Measurements from ENCODE around the gene ADCK1. TPM values are rescaled to one million over a fixed set of nuclear protein-coding genes. Genes with fewer than 3 reads are reported as not detected.
"Not testable (repeated sequence)": the region's sequence is repeated elsewhere in the genome, so short reads cannot be mapped to it uniquely, and the experiment has no call there.

ADCK1 gene
- total and polyA plus RNA-seq, 2 of the 13 experiments (the other 11 are each of a cell fraction or from before 2014, with no cell fraction given) = 3.9 to 6.3 TPM

DNA sequence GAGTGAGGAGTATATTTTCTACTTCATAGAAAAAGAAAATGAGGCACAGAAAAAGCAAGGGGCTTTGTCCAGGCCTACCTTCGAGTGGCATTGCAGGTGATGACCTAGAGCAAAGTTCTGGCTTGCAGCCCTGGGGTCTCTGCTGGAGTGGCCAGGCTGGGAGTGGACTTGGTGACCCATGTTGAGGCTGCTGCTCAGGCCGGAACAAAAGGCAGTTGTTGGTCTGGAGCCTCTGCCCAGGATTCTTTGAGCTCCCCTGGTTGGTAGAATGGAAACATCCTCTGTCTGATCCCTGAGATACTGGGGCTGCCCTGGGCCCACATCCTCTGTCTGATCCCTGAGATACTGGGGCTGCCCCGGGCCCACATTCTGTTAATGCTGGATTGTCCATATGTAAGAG is 86.1 kb downstream of the ADCK1 start (continued):
- TF ChIP-seq POGZ (CRISPR knock-in tag; IDR thresholded peaks at IDR 0.05) = no peak
- no peak for TF ChIP-seq NCOA1 (CRISPR knock-in tag; IDR thresholded peaks at IDR 0.05)
- TF ChIP-seq SOX6 (IDR thresholded peaks at IDR 0.05) = no peak
- no peak for TF ChIP-seq SOX6 (CRISPR knock-in tag; IDR thresholded peaks at IDR 0.05)

DNA sequence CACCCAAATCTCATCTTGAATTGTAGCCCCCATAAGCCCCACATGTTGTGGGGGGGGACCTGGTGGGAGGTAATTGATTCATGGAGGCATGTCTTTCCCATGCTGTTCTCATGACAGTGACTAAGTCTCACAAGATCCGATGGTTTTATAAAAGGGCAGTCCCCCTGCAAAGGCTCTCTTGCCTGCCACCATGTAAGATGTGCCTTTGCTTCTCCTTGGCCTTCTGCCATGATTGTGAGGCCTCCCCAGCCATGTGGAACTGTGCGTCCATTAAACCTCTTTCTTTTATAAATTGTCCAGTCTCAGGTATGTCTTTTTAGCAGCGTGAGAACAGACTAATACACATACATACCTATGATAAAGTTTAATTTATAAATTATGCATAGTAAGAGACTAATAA is 89.0 kb downstream of the ADCK1 start:
- H3K4me2 ChIP-seq (ENCODE audit: low read depth, low read length); ATAC-seq; H3K27me3 ChIP-seq (ENCODE audit: control insufficient read depth in 1 of 2, insufficient read depth in 2 of 2, low read length in 2 of 2); H3K79me2 ChIP-seq (ENCODE audit: insufficient read depth, low read length); H2AFZ ChIP-seq (ENCODE audit: low read length); H4K20me1 ChIP-seq (ENCODE audit: insufficient read depth, low read length); H3K9ac ChIP-seq (ENCODE audit: insufficient read depth, low read depth, low read length); in situ Hi-C loops (cut with HindIII; ENCODE audit: extremely low pct_ligation_motif_present, low pct_unique_long_range_greater_than_20kb); CTCF ChIA-PET (ENCODE audit: low intra/inter-chr PET ratio, low total read pairs); H3K36me3 ChIP-seq (replicated peaks in 1 of 2; ENCODE audit: control insufficient read depth in 1 of 2, insufficient read depth in 2 of 2, low read length in 2 of 2); POLR2A ChIA-PET; BruUV-seq (replicated peaks); FAIRE-seq; H3K4me3 ChIP-seq (replicated peaks in 1 of 3; ENCODE audit: insufficient read depth in 1 of 3, low read depth in 2 of 3, low read length in 3 of 3); H3K9me3 ChIP-seq (ENCODE audit: low read length); DNase-seq (ENCODE audit: low spot score); H3K27ac ChIP-seq (ENCODE audit: extremely low read length, insufficient read depth, low read length); intact Hi-C loops (cut with micrococcal nuclease; ENCODE audit: unreplicated experiment); H3K4me1 ChIP-seq (ENCODE audit: insufficient read depth, low read length): not testable (repeated sequence)
- 96% methylated on average over 3 of the region's 3 CpGs for WGBS (ENCODE audit: low lambda C conversion rate)

DNA sequence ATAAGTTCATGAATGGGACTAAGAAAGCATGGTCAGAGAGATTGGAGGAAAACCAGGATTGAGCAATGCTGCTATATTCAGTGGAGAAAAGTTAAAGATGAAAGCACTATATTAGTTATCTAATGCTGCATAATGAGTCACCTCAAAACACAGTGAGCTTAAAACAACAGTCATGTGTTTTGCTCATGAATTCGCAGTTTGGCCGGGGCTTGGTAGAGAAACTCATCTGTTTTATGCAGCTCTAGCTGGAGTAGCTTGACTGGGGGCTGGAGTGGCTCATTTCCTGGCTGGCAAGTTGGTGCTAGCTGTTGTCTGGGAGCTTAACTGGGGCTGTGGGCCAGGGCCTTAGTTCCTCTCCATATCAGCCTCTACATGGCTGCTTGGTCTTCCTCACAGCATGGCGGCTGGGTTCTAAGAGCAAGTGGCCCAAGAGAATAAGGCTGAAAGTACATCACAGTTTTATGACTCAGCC is 90.1 kb downstream of the ADCK1 start:
- no peak for FAIRE-seq
- DNase-seq (ENCODE audit: low spot score) = no peak
- BruUV-seq (replicated peaks) = no TSS peak
- Histone ChIP-seq H3K9me3 (ENCODE audit: low read length) (no peaks in the 10 kb centered on the region), H4K20me1 (ENCODE audit: insufficient read depth, low read length) (no peaks in the 10 kb centered on the region), H3K79me2 (ENCODE audit: insufficient read depth, low read length) (no peaks in the 10 kb centered on the region), H3K27me3 (ENCODE audit: control insufficient read depth in 1 of 2, insufficient read depth in 2 of 2, low read length in 2 of 2) (no peaks in the 10 kb centered on the region), H3K4me2 (ENCODE audit: low read depth, low read length) (no peak overlapping the region), H3K4me3 (replicated peaks in 1 of 3; ENCODE audit: insufficient read depth in 1 of 3, low read depth in 2 of 3, low read length in 3 of 3) (no peak overlapping the region), H3K4me1 (ENCODE audit: insufficient read depth, low read length) (peaks cover 6% of the 10 kb centered on the region; the same call in 1 of the 2 replicates), H3K9ac (ENCODE audit: insufficient read depth, low read depth, low read length) (no peak overlapping the region), H3K36me3 (replicated peaks in 1 of 2; ENCODE audit: control insufficient read depth in 1 of 2, insufficient read depth in 2 of 2, low read length in 2 of 2) (no peaks in the 10 kb centered on the region), H2AFZ (ENCODE audit: low read length) (no peak overlapping the region), H3K27ac (ENCODE audit: extremely low read length, insufficient read depth, low read length) (no peak overlapping the region)
- ATAC-seq = no peak
- in situ Hi-C loops (cut with HindIII; ENCODE audit: extremely low pct_ligation_motif_present, low pct_unique_long_range_greater_than_20kb) = no loop called here
- POLR2A ChIA-PET = no interaction called here
- CTCF ChIA-PET (ENCODE audit: low intra/inter-chr PET ratio, low total read pairs) = no interaction called here
- WGBS (ENCODE audit: low lambda C conversion rate) = 88% methylated on average over 1 of the region's 3 CpGs
- intact Hi-C loops (cut with micrococcal nuclease; ENCODE audit: unreplicated experiment) = no loop called here
- no peak for TF ChIP-seq THYN1 (CRISPR knock-in tag; IDR thresholded peaks at IDR 0.05; ENCODE audit: borderline replicate concordance, low read depth)
- TF ChIP-seq ZFP36L2 (CRISPR knock-in tag; IDR thresholded peaks at IDR 0.05) = no peak
- TF ChIP-seq, protein P1, sequence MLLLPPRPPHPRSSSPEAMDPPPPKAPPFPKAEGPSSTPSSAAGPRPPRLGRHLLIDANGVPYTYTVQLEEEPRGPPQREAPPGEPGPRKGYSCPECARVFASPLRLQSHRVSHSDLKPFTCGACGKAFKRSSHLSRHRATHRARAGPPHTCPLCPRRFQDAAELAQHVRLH (CRISPR knock-in tag; IDR thresholded peaks at IDR 0.05; ENCODE audit: borderline replicate concordance, low read depth) = no peak
- TF ChIP-seq, protein P2, sequence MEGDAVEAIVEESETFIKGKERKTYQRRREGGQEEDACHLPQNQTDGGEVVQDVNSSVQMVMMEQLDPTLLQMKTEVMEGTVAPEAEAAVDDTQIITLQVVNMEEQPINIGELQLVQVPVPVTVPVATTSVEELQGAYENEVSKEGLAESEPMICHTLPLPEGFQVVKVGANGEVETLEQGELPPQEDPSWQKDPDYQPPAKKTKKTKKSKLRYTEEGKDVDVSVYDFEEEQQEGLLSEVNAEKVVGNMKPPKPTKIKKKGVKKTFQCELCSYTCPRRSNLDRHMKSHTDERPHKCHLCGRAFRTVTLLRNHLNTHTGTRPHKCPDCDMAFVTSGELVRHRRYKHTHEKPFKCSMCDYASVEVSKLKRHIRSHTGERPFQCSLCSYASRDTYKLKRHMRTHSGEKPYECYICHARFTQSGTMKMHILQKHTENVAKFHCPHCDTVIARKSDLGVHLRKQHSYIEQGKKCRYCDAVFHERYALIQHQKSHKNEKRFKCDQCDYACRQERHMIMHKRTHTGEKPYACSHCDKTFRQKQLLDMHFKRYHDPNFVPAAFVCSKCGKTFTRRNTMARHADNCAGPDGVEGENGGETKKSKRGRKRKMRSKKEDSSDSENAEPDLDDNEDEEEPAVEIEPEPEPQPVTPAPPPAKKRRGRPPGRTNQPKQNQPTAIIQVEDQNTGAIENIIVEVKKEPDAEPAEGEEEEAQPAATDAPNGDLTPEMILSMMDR (CRISPR knock-in tag; IDR thresholded peaks at IDR 0.05) = no peak
- TF ChIP-seq REPIN1 (CRISPR knock-in tag; IDR thresholded peaks at IDR 0.05; ENCODE audit: borderline replicate concordance, low read depth) = no peak
- no peak for TF ChIP-seq SNAPC2 (CRISPR knock-in tag; IDR thresholded peaks at IDR 0.05)
- no peak for TF ChIP-seq ZMYM3 (CRISPR knock-in tag; IDR thresholded peaks at IDR 0.05)
- TF ChIP-seq KDM3A (CRISPR knock-in tag; IDR thresholded peaks at IDR 0.05; ENCODE audit: low read depth) = no peak
- TF ChIP-seq, protein P3, sequence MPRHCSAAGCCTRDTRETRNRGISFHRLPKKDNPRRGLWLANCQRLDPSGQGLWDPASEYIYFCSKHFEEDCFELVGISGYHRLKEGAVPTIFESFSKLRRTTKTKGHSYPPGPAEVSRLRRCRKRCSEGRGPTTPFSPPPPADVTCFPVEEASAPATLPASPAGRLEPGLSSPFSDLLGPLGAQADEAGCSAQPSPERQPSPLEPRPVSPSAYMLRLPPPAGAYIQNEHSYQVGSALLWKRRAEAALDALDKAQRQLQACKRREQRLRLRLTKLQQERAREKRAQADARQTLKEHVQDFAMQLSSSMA (CRISPR knock-in tag; IDR thresholded peaks at IDR 0.05) = no peak

Measured in HepG2 (cell line).